ENCODE data around the gene FOXP1.

GRCh38 chr3:71380096-71380495 is 203.4 kb downstream of the FOXP1 start:
- TF ChIP-seq, protein P1, sequence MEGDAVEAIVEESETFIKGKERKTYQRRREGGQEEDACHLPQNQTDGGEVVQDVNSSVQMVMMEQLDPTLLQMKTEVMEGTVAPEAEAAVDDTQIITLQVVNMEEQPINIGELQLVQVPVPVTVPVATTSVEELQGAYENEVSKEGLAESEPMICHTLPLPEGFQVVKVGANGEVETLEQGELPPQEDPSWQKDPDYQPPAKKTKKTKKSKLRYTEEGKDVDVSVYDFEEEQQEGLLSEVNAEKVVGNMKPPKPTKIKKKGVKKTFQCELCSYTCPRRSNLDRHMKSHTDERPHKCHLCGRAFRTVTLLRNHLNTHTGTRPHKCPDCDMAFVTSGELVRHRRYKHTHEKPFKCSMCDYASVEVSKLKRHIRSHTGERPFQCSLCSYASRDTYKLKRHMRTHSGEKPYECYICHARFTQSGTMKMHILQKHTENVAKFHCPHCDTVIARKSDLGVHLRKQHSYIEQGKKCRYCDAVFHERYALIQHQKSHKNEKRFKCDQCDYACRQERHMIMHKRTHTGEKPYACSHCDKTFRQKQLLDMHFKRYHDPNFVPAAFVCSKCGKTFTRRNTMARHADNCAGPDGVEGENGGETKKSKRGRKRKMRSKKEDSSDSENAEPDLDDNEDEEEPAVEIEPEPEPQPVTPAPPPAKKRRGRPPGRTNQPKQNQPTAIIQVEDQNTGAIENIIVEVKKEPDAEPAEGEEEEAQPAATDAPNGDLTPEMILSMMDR (IDR thresholded peaks at IDR 0.05), result no peak
- TF ChIP-seq POLR2A (IDR thresholded peaks at IDR 0.05), result no peak
- no peak for TF ChIP-seq EP300 (IDR thresholded peaks at IDR 0.05)
